ENCODE measurements around the gene PTGFR. TPM values are rescaled to one million over a fixed set of nuclear protein-coding genes. Genes with fewer than 3 reads are reported as not detected.

PTGFR gene
- total RNA-seq, 2 donors from 2014 or later: 0.39 to 1.6 TPM

DNA sequence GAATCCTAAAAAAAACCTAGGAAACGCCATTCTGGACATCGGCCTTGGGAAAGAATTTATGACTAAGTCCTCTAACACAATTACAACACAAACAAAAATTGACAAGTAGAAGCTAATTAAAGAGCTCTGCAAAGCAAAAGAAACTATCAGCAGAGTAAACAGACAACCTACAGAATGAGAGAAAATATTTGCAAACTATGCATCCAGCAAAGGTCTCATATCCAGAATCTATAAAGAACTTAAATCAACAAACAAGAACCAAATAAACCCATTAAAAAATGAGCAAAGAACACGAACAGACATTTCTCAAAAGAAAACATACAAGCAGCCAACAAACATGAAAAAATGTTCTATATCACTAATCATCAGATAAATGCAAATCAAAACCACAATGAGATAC, 58.6 kb downstream of the PTGFR start:
- Histone ChIP-seq H3K4me1 (no peaks in the 10 kb centered on the region), H3K27ac (no peak overlapping the region), H3K4me3 (no peak overlapping the region), H3K9me3 (peaks cover 0 to 16% of the 10 kb centered on the region in 2 donors), H3K27me3 (no peaks in the 10 kb centered on the region), H3K36me3 (no peaks in the 10 kb centered on the region)
- DNase-seq (ENCODE audit: low spot score): no peak
- TF ChIP-seq, protein P1, sequence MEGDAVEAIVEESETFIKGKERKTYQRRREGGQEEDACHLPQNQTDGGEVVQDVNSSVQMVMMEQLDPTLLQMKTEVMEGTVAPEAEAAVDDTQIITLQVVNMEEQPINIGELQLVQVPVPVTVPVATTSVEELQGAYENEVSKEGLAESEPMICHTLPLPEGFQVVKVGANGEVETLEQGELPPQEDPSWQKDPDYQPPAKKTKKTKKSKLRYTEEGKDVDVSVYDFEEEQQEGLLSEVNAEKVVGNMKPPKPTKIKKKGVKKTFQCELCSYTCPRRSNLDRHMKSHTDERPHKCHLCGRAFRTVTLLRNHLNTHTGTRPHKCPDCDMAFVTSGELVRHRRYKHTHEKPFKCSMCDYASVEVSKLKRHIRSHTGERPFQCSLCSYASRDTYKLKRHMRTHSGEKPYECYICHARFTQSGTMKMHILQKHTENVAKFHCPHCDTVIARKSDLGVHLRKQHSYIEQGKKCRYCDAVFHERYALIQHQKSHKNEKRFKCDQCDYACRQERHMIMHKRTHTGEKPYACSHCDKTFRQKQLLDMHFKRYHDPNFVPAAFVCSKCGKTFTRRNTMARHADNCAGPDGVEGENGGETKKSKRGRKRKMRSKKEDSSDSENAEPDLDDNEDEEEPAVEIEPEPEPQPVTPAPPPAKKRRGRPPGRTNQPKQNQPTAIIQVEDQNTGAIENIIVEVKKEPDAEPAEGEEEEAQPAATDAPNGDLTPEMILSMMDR (IDR thresholded peaks at IDR 0.05): no peak

DNA sequence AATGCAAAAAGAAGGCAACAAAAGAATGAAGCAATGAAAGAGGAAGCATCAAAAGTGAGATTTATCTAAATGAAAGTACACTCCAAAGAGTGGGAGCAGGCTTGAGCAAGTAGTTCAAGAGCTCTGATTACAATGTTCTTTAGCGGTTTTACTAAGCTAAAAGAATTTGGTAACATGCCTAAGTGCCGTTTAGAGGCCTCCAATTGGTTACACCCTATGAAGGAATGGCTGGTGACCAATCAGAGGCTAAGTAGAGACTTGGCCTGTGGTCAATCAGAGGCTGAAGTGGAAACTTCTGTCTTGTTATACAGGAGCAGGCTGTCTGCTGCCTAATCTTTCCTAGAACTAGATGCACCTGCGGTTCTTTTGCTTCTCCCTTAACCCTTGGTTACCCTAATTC, 59.1 kb downstream of the PTGFR start:
- H3K27me3 ChIP-seq: no peaks in the 10 kb centered on the region

DNA sequence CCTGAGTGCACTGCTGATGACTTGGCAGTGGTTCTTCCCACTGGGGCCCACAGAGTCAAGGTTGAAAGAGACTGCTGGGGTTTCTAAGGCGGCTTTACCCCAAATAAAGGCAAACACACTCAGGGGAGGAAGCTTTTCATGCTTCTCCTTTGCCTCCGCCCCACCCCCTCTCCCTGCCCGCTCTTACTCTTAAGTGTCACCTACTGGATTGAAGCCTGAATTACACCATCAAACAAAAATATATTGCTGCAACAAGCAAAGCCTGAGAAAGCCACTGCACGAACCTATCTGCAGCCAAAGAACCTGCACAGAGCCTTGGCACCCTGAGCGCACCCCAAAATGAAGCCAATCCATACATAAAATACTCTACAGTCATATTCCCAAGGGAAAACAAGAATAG, 63.1 kb downstream of the PTGFR start:
- Histone ChIP-seq H3K9me3 (peaks cover 0 to 28% of the 10 kb centered on the region in 2 donors), H3K27ac (no peak overlapping the region), H3K4me1 (no peaks in the 10 kb centered on the region), H3K4me3 (no peak overlapping the region), H3K36me3 (no peaks in the 10 kb centered on the region), H3K27me3 (no peaks in the 10 kb centered on the region)
- DNase-seq (ENCODE audit: low spot score): no peak
- TF ChIP-seq, protein P1 (IDR thresholded peaks at IDR 0.05): no peak

More for the DNA sequence above, 59.1 kb downstream of the PTGFR start:
- TF ChIP-seq, protein P1 (IDR thresholded peaks at IDR 0.05): no peak
- no peak overlapping the region for H3K4me3 ChIP-seq
- no peak for DNase-seq (ENCODE audit: low spot score)
- H3K9me3 ChIP-seq: peaks cover 0 to 22% of the 10 kb centered on the region in 2 donors
- H3K4me1 ChIP-seq: no peaks in the 10 kb centered on the region
- H3K36me3 ChIP-seq: no peaks in the 10 kb centered on the region
- H3K27ac ChIP-seq: no peak overlapping the region

- H3K27me3 ChIP-seq: no peaks in the 10 kb centered on the region
- H3K4me1 ChIP-seq: no peaks in the 10 kb centered on the region
- H3K9me3 ChIP-seq: peaks cover 0 to 19% of the 10 kb centered on the region in 2 donors
- no peak overlapping the region for H3K4me3 ChIP-seq
- H3K36me3 ChIP-seq: no peaks in the 10 kb centered on the region
- TF ChIP-seq, protein P1 (IDR thresholded peaks at IDR 0.05): no peak
- H3K27ac ChIP-seq: no peak overlapping the region
- no peak for DNase-seq (ENCODE audit: low spot score)
Observed at GRCh38 chr1:78554840-78555239, 64.1 kb downstream of the PTGFR start.

- TF ChIP-seq, protein P1 (IDR thresholded peaks at IDR 0.05): no peak
- Histone ChIP-seq H3K9me3 (peaks cover 0 to 9% of the 10 kb centered on the region in 2 donors), H3K36me3 (no peaks in the 10 kb centered on the region), H3K27me3 (no peaks in the 10 kb centered on the region), H3K4me1 (no peaks in the 10 kb centered on the region), H3K4me3 (no peak overlapping the region), H3K27ac (no peak overlapping the region)
- DNase-seq (ENCODE audit: low spot score): no peak
Observed at GRCh38 chr1:78559680-78560079, 68.9 kb downstream of the PTGFR start.

- Histone ChIP-seq H3K36me3 (no peaks in the 10 kb centered on the region), H3K27ac (no peak overlapping the region), H3K4me1 (no peaks in the 10 kb centered on the region), H3K9me3 (no peaks in the 10 kb centered on the region), H3K27me3 (no peaks in the 10 kb centered on the region), H3K4me3 (no peak overlapping the region)
- TF ChIP-seq, protein P1 (IDR thresholded peaks at IDR 0.05): no peak
- no peak for DNase-seq (ENCODE audit: low spot score)
Observed at GRCh38 chr1:78560811-78561210, 70.0 kb downstream of the PTGFR start.

All from right atrium auricular region (tissue), 2 donors.